Activated CD8-positive, alpha-beta memory T cell treated with anti-CD3 and anti-CD28 coated beads, Interleukin-2, amount 10 ng/mL, durations not matched to agents 7 days and 5 days (primary cell): Measurements from ENCODE around the gene PPP3CB. TPM values are rescaled to one million over a fixed set of nuclear protein-coding genes. Genes with fewer than 3 reads are reported as not detected.

Experiments used
- ATAC-seq: fragments of 150-1000 bp; cut with Tn5 transposase; one replicate; pipeline ENCODE4 v1.10.0; 2021; ENCODE audit warnings: moderate library complexity
- CTCF ChIA-PET: fragments of 350-600 bp; sonication (Branson Sonifier 250); formaldehyde crosslinking; loops from one replicate; lab custom pipeline; 2021; ENCODE audit warnings: antibody characterized with exemption; lab: Charles Lee
- DNase-seq: peaks from one replicate; pipeline ENCODE4 v3.0.0-alpha.2; 2020
- H3K27ac Mint-ChIP-seq: one replicate; pipeline ENCODE4 v1.8.0; 2021; ENCODE audit warnings: mild to moderate bottlenecking, mixed read lengths
- H3K27me3 Mint-ChIP-seq: one replicate; pipeline ENCODE4 v1.8.0; 2021; ENCODE audit warnings: mixed read lengths
- H3K36me3 Mint-ChIP-seq: one replicate; pipeline ENCODE4 v1.8.0; 2021; ENCODE audit warnings: mild to moderate bottlenecking, mixed read lengths
- H3K4me1 Mint-ChIP-seq: one replicate; pipeline ENCODE4 v1.8.0; 2021; ENCODE audit warnings: mixed read lengths
- H3K4me3 Mint-ChIP-seq: one replicate; pipeline ENCODE4 v1.8.0; 2021; ENCODE audit warnings: mild to moderate bottlenecking, moderate library complexity, mixed read lengths
- H3K9me3 Mint-ChIP-seq: one replicate; pipeline ENCODE4 v1.8.0; 2022; ENCODE audit warnings: low read depth, mixed read lengths
- total RNA-seq, 2 experiments: library from RNA; stranded (reverse); gene quantifications; one replicate each; pipeline ENCODE4 v1.2.3, GENCODE V29; 2021

Gene PPP3CB
- total RNA-seq, 2 experiments from 2014 or later, result 48.7 to 49.1 TPM

- CTCF ChIA-PET, result interaction anchor here (1.6 kb wide), 1 partner anchor 53 kb away, joined by 3 read pairs; no protein-coding TSS in a partner anchor
- no peak overlapping the region for H3K27ac Mint-ChIP-seq
- ATAC-seq, result peak; percentile 65
- H3K4me1 Mint-ChIP-seq, result peaks cover 11% of the 10 kb centered on the region
- no peak overlapping the region for H3K4me3 Mint-ChIP-seq
- peaks cover 42% of the 10 kb centered on the region for H3K36me3 Mint-ChIP-seq
- H3K27me3 Mint-ChIP-seq, result no peaks in the 10 kb centered on the region
- H3K9me3 Mint-ChIP-seq, result no peaks in the 10 kb centered on the region
- no peak for DNase-seq
Observed at GRCh38 chr10:73467206-73467605, 28.6 kb downstream of the PPP3CB start.

DNA sequence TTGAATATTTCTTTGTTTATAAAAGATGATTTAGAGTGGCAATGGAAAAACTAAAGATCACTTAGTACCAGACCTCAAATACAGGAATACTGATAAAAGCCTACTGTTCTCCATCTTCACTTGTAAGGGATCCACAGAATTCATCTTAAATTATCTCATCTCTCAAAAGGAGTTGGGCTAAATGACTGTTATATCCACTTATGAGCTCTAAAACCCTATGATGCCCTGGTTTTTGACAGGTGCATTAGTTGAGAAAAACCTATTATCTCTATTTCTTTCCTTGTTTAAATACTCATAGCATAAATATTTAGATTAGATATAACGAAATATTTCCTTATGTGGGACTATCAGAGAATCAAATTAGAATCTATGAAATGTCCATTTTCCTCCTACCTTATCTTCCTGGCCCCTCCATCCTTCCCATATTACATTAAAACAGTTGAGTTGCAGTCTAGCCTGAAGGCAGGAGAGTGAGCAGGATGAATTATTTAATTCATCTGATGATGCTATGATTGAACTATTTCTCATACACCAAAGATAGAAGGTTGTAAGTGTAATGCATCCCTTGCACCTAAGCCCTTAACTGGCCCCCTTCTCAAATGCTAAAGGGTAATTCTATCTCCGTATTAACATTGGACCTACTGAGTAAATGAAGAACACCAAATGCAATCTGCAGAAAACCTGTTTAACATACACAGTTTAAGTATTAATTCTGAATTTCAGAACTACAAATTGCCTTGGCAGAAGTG is 29.7 kb downstream of the PPP3CB start:
- Mint-ChIP-seq H3K4me1 (peaks cover 11% of the 10 kb centered on the region), H3K9me3 (no peaks in the 10 kb centered on the region), H3K27ac (no peak overlapping the region), H3K36me3 (peaks cover 39% of the 10 kb centered on the region), H3K27me3 (no peaks in the 10 kb centered on the region), H3K4me3 (no peak overlapping the region)
- no peak for ATAC-seq
- no peak for DNase-seq
- CTCF ChIA-PET, result no interaction called here

GRCh38 chr10:73460897-73461296 is 34.9 kb downstream of the PPP3CB start:
- ATAC-seq (no peak), DNase-seq (no peak)
- peaks cover 30% of the 10 kb centered on the region for H3K36me3 Mint-ChIP-seq
- H3K27ac Mint-ChIP-seq, result no peak overlapping the region
- H3K4me3 Mint-ChIP-seq, result no peak overlapping the region
- CTCF ChIA-PET, result no interaction called here
- H3K4me1 Mint-ChIP-seq, result no peaks in the 10 kb centered on the region
- H3K27me3 Mint-ChIP-seq, result no peaks in the 10 kb centered on the region
- no peaks in the 10 kb centered on the region for H3K9me3 Mint-ChIP-seq

DNA sequence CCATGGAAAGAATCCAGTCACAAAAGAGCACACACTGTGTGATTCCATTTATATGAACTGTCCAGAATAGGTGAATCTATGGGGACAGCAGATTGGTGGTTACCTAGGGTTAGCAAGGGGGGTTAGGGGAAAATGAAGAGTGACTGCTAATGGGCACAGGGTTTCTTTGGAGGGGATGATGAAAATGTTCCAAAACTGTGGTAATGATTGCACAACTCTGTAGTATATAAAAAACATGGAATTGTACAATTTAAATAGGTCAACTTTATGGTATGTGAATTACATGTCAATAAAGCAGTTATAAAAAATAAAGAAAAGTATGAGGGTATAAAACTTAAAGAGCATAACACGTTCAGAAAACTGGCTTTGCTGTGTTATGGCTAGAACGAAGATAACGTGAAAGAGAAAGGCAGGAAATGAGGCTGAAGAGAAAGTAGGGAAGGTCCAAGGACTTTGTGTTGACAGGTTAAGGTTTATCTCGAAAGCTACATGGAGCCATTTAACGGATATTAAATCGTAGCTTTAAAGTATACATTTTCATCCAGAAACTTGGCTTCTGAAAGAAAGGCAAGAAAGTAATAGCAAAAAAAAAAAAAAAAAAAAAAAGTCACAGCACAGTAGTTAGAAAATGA is 36.0 kb downstream of the PPP3CB start:
- Mint-ChIP-seq H3K27me3 (no peaks in the 10 kb centered on the region), H3K4me1 (no peaks in the 10 kb centered on the region), H3K4me3 (no peak overlapping the region), H3K36me3 (peaks cover 29% of the 10 kb centered on the region), H3K27ac (no peak overlapping the region), H3K9me3 (no peaks in the 10 kb centered on the region)
- CTCF ChIA-PET, result no interaction called here
- DNase-seq (no peak), ATAC-seq (no peak)

- peaks cover 22% of the 10 kb centered on the region for H3K36me3 Mint-ChIP-seq
- DNase-seq, result no peak
- no peaks in the 10 kb centered on the region for H3K9me3 Mint-ChIP-seq
- CTCF ChIA-PET, result no interaction called here
- H3K27me3 Mint-ChIP-seq, result no peaks in the 10 kb centered on the region
- no peak overlapping the region for H3K27ac Mint-ChIP-seq
- ATAC-seq, result no peak
- H3K4me3 Mint-ChIP-seq, result no peak overlapping the region
- H3K4me1 Mint-ChIP-seq, result no peaks in the 10 kb centered on the region
Observed at GRCh38 chr10:73456187-73456890, 39.5 kb downstream of the PPP3CB start.

DNA sequence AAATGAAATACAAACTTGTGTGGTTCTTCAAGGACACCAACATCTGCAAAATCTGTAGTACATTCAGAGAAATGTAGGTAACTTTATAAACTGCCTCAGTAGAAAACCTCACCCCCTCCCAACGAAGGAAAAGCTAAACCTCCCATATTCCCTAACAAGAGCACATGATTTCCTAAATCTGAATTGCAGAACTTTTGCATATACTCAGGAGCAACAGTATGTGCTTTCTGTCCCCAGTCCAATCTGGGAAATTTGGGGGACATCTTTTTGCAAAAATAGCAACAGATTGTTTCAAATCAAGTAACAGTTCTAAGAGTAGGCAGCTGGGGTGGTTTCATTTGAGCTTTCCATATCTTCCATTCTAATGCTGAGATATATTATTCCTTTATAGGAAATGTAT is 46.7 kb downstream of the PPP3CB start:
- Mint-ChIP-seq H3K4me1 (no peaks in the 10 kb centered on the region), H3K9me3 (no peaks in the 10 kb centered on the region), H3K27ac (no peak overlapping the region), H3K36me3 (peaks cover 15% of the 10 kb centered on the region), H3K4me3 (no peak overlapping the region), H3K27me3 (no peaks in the 10 kb centered on the region)
- DNase-seq (no peak), ATAC-seq (no peak)
- CTCF ChIA-PET, result no interaction called here

- H3K4me1 Mint-ChIP-seq, result no peaks in the 10 kb centered on the region
- no peaks in the 10 kb centered on the region for H3K27me3 Mint-ChIP-seq
- DNase-seq (no peak), ATAC-seq (no peak)
- no peaks in the 10 kb centered on the region for H3K9me3 Mint-ChIP-seq
- CTCF ChIA-PET, result no interaction called here
- H3K4me3 Mint-ChIP-seq, result no peak overlapping the region
- H3K36me3 Mint-ChIP-seq, result peaks cover 13% of the 10 kb centered on the region
- no peak overlapping the region for H3K27ac Mint-ChIP-seq
Observed at GRCh38 chr10:73448384-73448783, 47.4 kb downstream of the PPP3CB start.

DNA sequence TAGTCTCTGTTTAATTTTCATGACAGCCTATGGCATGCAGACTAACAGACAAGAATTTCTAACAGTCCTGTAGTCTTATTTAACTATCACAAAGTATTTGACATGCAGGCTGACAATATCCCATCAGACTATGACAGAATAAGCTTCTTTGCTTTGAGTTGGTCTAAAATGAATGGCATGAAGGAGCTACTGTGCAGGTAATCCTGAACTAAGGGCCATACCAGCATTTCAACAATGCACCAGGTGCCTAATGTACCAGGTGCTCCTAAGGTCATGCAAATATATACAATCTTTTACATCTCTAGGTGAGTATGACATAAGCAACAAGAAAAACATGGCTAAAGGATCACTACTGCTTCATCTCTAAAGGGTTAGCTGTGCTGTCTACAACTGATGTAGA is 48.9 kb downstream of the PPP3CB start:
- Mint-ChIP-seq H3K27ac (no peak overlapping the region), H3K4me1 (no peaks in the 10 kb centered on the region), H3K4me3 (no peak overlapping the region), H3K9me3 (no peaks in the 10 kb centered on the region), H3K36me3 (peaks cover 17% of the 10 kb centered on the region), H3K27me3 (no peaks in the 10 kb centered on the region)
- CTCF ChIA-PET, result no interaction called here
- no peak for DNase-seq
- no peak for ATAC-seq

GRCh38 chr10:73444457-73444856 is 51.4 kb downstream of the PPP3CB start:
- H3K4me1 Mint-ChIP-seq, result peaks cover 5% of the 10 kb centered on the region
- CTCF ChIA-PET, result no interaction called here
- H3K27me3 Mint-ChIP-seq, result no peaks in the 10 kb centered on the region
- no peak for ATAC-seq
- H3K9me3 Mint-ChIP-seq, result no peaks in the 10 kb centered on the region
- no peak overlapping the region for H3K4me3 Mint-ChIP-seq
- H3K27ac Mint-ChIP-seq, result no peak overlapping the region
- no peak for DNase-seq
- peaks cover 21% of the 10 kb centered on the region for H3K36me3 Mint-ChIP-seq

DNA sequence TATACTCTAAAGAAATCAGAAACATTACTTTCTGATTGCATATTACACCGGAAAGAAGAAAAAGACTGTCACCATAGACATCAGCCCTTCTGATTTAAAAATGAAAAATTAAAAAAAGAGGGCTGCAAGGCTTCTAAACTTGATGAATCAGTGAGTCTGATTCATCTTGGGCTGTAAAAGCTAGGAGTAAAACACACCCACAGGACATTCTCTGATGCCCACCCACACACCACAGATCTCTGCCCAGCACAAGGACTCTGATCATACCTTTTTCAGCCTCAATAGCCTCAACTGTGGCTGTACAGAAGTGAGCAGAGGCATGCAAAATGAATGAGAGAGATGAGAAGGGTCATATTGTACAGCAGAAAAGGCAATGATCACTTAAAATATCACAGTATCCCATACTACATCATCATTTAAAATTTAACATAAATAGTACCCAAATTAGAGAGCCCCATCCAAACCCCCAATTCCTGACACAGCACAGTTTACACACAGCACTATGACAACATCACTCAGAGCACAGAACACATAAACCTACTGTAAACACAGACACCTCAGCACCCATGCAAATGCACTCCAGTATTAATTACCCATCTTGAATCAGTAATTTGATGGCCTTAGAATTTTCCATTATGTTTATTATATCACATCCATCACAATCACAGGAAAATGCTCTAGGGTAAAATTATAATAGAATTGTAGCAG is 56.1 kb downstream of the PPP3CB start:
- CTCF ChIA-PET, result no interaction called here
- Mint-ChIP-seq H3K36me3 (peaks cover 23% of the 10 kb centered on the region), H3K27me3 (no peaks in the 10 kb centered on the region), H3K4me1 (peaks cover 10% of the 10 kb centered on the region), H3K9me3 (no peaks in the 10 kb centered on the region), H3K4me3 (no peak overlapping the region), H3K27ac (no peak overlapping the region)
- ATAC-seq, result no peak
- no peak for DNase-seq

- no peak overlapping the region for H3K4me3 Mint-ChIP-seq
- peaks cover 19% of the 10 kb centered on the region for H3K36me3 Mint-ChIP-seq
- ATAC-seq, result no peak
- CTCF ChIA-PET, result no interaction called here
- no peaks in the 10 kb centered on the region for H3K27me3 Mint-ChIP-seq
- H3K9me3 Mint-ChIP-seq, result no peaks in the 10 kb centered on the region
- H3K27ac Mint-ChIP-seq, result no peak overlapping the region
- H3K4me1 Mint-ChIP-seq, result peaks cover 12% of the 10 kb centered on the region
- no peak for DNase-seq
Observed at GRCh38 chr10:73439055-73439454, 56.8 kb downstream of the PPP3CB start.

DNA sequence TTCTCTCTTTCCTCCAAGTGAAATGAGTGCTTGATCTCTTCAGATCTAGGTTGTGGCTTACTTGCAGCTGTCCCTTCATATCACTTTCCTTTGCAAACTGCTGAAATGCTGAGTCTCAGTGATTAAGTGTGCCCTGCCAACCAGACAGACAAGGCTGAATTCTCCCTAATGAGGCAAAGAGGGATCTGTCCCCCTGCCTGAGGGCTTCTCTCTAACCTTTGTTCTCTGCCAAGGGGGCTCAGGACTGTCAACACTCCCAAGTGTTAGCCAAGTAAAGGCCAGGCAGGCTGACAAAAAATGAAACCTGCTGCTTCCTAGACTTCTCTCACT is 62.3 kb downstream of the PPP3CB start, which contains the start of gene MSS51:
MSS51 (minus strand) TSS at position 24 of the 330 bp plus-strand sequence. CDS start 5,277 bp downstream, outside the sequence.
- no peak for ATAC-seq
- H3K36me3 Mint-ChIP-seq, result peaks cover 25% of the 10 kb centered on the region
- no peaks in the 10 kb centered on the region for H3K27me3 Mint-ChIP-seq
- H3K27ac Mint-ChIP-seq, result peak within 1 kb of the TSS; percentile 22
- CTCF ChIA-PET, result no interaction called here
- DNase-seq, result no peak
- no peaks in the 10 kb centered on the region for H3K9me3 Mint-ChIP-seq
- H3K4me1 Mint-ChIP-seq, result peaks cover 11% of the 10 kb centered on the region
- no peak within 1 kb of the TSS for H3K4me3 Mint-ChIP-seq
